GM03348 (cell line): Measurements from ENCODE around the gene C5AR2.
"Not testable (repeated sequence)": the region's sequence is repeated elsewhere in the genome, so short reads cannot be mapped to it uniquely, and the experiment has no call there.

Experiments used
- DNase-seq: peaks from one replicate; pipeline ENCODE4 v3.0.0; 2012; ENCODE audit warnings: low spot score

The C5AR2 gene

GRCh38 chr19:47387623-47388022 lies 55.6 kb downstream of the C5AR2 start:
- not testable (repeated sequence) for DNase-seq

DNA sequence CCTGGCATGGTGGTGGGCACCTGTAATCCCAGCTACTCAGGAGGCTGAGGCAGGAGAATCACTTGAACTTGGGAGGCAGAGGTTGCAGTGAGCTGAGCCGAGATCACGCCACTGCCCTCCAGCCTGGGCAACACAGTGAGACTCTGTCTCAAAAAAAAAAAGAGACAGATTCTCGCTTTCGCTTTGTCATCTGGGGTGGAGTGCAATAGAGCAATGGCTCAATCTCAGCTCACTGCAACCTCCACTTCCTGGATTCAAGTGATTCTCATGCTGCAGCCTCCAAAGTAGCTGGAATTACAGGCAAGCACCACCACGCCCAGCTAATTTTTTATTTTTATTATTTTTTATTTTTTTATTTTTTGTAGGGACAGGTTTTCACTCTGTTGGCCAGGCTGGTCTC lies 56.7 kb downstream of the C5AR2 start:
- DNase-seq, result not testable (repeated sequence)

DNA sequence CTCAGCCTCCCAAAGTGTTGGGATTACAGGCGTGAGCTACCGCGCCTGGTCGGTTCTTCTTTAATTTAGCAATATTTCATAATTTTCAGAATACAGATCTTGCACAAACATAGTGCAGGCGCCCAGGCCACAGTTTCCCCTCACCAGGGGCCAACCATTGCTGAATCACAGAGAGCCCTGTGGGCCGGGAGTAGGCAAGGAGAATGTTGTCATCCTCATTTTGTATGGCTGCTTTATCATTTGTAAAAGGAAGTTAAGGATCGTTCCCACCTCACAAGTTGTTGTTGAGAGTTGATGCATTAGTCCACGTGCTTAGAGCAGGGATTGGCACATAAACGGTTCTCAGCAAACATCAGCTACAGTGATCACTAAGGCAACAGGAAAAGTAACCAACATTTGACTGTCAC lies 57.2 kb downstream of the C5AR2 start:
- no peak for DNase-seq

GRCh38 chr19:47390533-47391488 lies 58.8 kb downstream of the C5AR2 start:
- DNase-seq, result no peak

GRCh38 chr19:47391510-47392223 lies 59.7 kb downstream of the C5AR2 start:
- peak; percentile 89 for DNase-seq
